ENCODE results near the gene MAP2K7. TPM values are rescaled to one million over a fixed set of nuclear protein-coding genes. Genes with fewer than 3 reads are reported as not detected.
A peak's percentile ranks its signal among the peaks of the same experiment; 100 is the strongest.

MAP2K7 gene
- total RNA-seq, 1 donor, result 14.8 TPM

DNA sequence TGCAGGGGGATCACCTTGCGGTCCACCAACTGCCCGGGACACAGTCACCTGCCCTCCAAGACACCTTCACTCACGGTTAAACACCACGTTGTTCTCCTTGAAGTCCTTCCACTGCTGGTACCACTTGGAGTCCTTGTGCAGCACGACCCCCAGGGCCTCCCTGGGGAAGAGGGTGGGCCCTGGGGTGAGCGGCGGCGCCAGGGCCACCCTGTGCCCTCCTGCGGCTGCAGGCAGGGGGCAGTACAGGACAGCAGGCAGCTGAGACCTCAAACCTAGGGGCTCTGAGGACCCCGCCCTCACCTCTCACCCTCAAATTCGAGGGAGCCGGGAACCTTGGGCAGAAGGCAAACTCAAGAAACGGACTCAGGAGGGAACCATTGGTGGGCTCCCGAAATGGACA lies 29.7 kb downstream of the MAP2K7 start:
- Histone ChIP-seq H3K9me3 (ENCODE audit: low read depth, low read length) (no peaks in the 10 kb centered on the region), H3K4me2 (ENCODE audit: insufficient read depth, low read length) (no peak overlapping the region), H2AFZ (ENCODE audit: low read length) (no peak overlapping the region), H3K36me3 (ENCODE audit: insufficient read depth, low read length) (peaks cover 55% of the 10 kb centered on the region), H3K4me1 (ENCODE audit: insufficient read depth, low read length) (peaks cover 14% of the 10 kb centered on the region), H3K27me3 (ENCODE audit: insufficient read depth, low read length) (no peaks in the 10 kb centered on the region), H4K20me1 (ENCODE audit: insufficient read depth, low read length) (no peaks in the 10 kb centered on the region), H3K4me3 (ENCODE audit: insufficient read depth, low read length) (no peak overlapping the region), H3K27ac (ENCODE audit: low read depth, low read length) (no peak overlapping the region), H3K79me2 (ENCODE audit: insufficient read depth, low read length) (peaks cover 2% of the 10 kb centered on the region)
- peak; percentile 69 for DNase-seq (ENCODE audit: insufficient read length, low spot score, missing footprints)
- TF ChIP-seq, protein P1, sequence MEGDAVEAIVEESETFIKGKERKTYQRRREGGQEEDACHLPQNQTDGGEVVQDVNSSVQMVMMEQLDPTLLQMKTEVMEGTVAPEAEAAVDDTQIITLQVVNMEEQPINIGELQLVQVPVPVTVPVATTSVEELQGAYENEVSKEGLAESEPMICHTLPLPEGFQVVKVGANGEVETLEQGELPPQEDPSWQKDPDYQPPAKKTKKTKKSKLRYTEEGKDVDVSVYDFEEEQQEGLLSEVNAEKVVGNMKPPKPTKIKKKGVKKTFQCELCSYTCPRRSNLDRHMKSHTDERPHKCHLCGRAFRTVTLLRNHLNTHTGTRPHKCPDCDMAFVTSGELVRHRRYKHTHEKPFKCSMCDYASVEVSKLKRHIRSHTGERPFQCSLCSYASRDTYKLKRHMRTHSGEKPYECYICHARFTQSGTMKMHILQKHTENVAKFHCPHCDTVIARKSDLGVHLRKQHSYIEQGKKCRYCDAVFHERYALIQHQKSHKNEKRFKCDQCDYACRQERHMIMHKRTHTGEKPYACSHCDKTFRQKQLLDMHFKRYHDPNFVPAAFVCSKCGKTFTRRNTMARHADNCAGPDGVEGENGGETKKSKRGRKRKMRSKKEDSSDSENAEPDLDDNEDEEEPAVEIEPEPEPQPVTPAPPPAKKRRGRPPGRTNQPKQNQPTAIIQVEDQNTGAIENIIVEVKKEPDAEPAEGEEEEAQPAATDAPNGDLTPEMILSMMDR (IDR thresholded peaks at IDR 0.05; ENCODE audit: extremely low read depth, low read depth, low read length), result peak; percentile 20

DNA sequence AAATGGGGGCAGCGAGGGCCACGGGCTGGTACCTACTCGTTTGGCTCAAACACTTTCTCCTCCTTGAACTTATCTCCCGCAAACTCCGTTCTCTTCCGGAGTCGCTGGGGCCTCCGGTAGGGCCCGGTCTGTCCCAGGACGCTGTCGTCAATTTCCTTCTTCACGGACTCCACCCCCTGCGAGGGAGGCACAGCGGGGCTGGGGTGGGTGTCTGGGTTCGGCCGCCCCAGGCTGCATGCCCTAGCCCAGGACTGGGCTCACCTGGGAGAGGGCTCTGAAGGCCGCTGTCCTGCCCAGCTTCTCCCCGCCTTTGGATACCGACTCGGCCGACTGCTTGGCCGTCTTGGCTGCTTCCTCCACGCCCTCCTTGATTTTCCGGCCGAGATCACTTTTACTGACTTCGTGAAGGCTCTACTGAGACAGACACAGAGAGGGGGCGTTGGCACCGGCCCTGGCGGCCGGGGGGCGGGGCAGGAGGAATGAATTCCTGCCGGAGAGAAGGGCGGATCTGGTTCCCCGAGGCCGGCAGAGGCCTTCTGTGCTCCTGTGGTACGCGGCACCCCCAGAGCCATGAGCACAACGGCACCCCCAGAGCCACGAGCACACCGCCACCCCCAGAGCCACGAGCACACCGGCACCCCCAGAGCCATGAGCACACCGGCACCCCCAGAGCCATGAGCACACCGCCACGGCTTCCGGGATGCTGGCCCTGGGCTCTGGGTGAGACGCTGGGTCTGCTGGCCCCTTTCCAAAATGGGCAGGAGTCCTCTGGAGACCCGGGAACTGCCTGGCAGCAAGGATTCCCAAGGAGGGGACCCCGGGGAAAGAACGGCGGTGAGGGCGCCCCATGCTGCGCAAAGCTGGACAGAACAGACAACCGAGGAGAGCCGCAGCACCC lies 30.4 kb downstream of the MAP2K7 start:
- H3K4me3 ChIP-seq (ENCODE audit: insufficient read depth, low read length), result no peak overlapping the region
- no peak overlapping the region for H3K27ac ChIP-seq (ENCODE audit: low read depth, low read length)
- no peaks in the 10 kb centered on the region for H3K27me3 ChIP-seq (ENCODE audit: insufficient read depth, low read length)
- H2AFZ ChIP-seq (ENCODE audit: low read length), result no peak overlapping the region
- H3K79me2 ChIP-seq (ENCODE audit: insufficient read depth, low read length), result peaks cover 2% of the 10 kb centered on the region
- H4K20me1 ChIP-seq (ENCODE audit: insufficient read depth, low read length), result no peaks in the 10 kb centered on the region
- TF ChIP-seq, protein P1 (IDR thresholded peaks at IDR 0.05; ENCODE audit: extremely low read depth, low read depth, low read length), result no peak
- no peak overlapping the region for H3K4me2 ChIP-seq (ENCODE audit: insufficient read depth, low read length)
- H3K36me3 ChIP-seq (ENCODE audit: insufficient read depth, low read length), result peaks cover 55% of the 10 kb centered on the region
- peaks cover 7% of the 10 kb centered on the region for H3K4me1 ChIP-seq (ENCODE audit: insufficient read depth, low read length)
- peak; percentile 55 for DNase-seq (ENCODE audit: insufficient read length, low spot score, missing footprints)
- no peaks in the 10 kb centered on the region for H3K9me3 ChIP-seq (ENCODE audit: low read depth, low read length)

DNA sequence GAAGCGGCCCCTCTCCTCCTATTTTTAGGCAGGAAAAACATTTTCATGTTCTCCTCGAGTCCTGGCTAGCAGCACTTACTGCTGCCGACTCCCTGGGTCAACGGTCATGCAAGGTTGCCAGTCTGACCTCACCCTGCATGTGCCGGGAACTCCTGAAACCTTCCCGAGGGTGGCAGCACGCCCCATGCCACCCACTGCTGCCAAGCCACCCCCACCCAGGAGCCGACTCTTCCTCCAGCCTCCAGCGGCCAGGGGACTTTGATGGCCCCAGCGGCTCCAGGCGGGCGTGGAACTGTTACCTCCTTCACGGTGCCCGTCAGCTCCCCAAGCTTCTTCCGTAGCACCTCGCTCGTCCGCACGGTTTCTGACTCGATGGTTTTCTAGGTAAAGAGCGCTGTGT lies 31.1 kb downstream of the MAP2K7 start:
- Histone ChIP-seq H3K9me3 (ENCODE audit: low read depth, low read length) (no peaks in the 10 kb centered on the region), H2AFZ (ENCODE audit: low read length) (no peak overlapping the region), H3K79me2 (ENCODE audit: insufficient read depth, low read length) (peaks cover 2% of the 10 kb centered on the region), H3K27ac (ENCODE audit: low read depth, low read length) (no peak overlapping the region), H3K4me1 (ENCODE audit: insufficient read depth, low read length) (no peaks in the 10 kb centered on the region), H4K20me1 (ENCODE audit: insufficient read depth, low read length) (no peaks in the 10 kb centered on the region), H3K27me3 (ENCODE audit: insufficient read depth, low read length) (no peaks in the 10 kb centered on the region), H3K4me3 (ENCODE audit: insufficient read depth, low read length) (no peak overlapping the region), H3K4me2 (ENCODE audit: insufficient read depth, low read length) (no peak overlapping the region), H3K36me3 (ENCODE audit: insufficient read depth, low read length) (peaks cover 55% of the 10 kb centered on the region)
- TF ChIP-seq, protein P1 (IDR thresholded peaks at IDR 0.05; ENCODE audit: extremely low read depth, low read depth, low read length), result no peak
- DNase-seq (ENCODE audit: insufficient read length, low spot score, missing footprints), result peak; percentile 34

DNA sequence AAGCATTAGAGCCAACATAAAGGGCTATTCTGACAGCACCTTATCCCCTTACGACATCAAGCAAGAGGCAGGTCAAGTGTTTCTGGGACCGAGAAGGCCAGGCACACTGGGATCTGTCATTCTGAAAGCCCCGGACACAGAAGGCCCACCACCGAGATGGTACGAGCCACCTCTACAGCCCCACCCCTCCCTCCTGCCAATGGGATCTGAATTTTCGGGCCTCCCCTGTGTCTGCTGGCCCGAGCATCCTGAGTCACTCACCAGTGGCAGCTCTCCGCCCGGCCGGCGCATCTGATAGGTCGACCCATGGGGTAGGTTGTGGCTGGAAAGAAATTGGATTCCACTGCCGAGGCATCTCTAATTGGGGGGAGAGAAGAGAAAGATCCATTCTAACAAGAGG lies 37.2 kb downstream of the MAP2K7 start:
- TF ChIP-seq, protein P1 (IDR thresholded peaks at IDR 0.05; ENCODE audit: extremely low read depth, low read depth, low read length), result no peak
- H2AFZ ChIP-seq (ENCODE audit: low read length), result no peak overlapping the region
- H3K4me3 ChIP-seq (ENCODE audit: insufficient read depth, low read length), result no peak overlapping the region
- peaks cover 37% of the 10 kb centered on the region for H3K79me2 ChIP-seq (ENCODE audit: insufficient read depth, low read length)
- peaks cover 14% of the 10 kb centered on the region for H3K4me1 ChIP-seq (ENCODE audit: insufficient read depth, low read length)
- peaks cover 18% of the 10 kb centered on the region for H3K36me3 ChIP-seq (ENCODE audit: insufficient read depth, low read length)
- no peak overlapping the region for H3K27ac ChIP-seq (ENCODE audit: low read depth, low read length)
- peak; percentile 23 for DNase-seq (ENCODE audit: insufficient read length, low spot score, missing footprints)
- H4K20me1 ChIP-seq (ENCODE audit: insufficient read depth, low read length), result peaks cover 5% of the 10 kb centered on the region
- H3K4me2 ChIP-seq (ENCODE audit: insufficient read depth, low read length), result no peak overlapping the region
- no peaks in the 10 kb centered on the region for H3K27me3 ChIP-seq (ENCODE audit: insufficient read depth, low read length)
- no peaks in the 10 kb centered on the region for H3K9me3 ChIP-seq (ENCODE audit: low read depth, low read length)

Measured in osteoblast (primary cell).